Stomach (tissue), 9 donors: ENCODE data around the gene DENND5A. TPM values are rescaled to one million over a fixed set of nuclear protein-coding genes. Genes with fewer than 3 reads are reported as not detected.
A peak's percentile ranks its signal among the peaks of the same experiment; 100 is the strongest.

Experiments
- DNase-seq, 2 donors: peaks; one replicate each; pipeline versions ENCODE4 v3.0.0 to v3.0.0-alpha.2; 2013 to 2019
- H3K27ac ChIP-seq, 5 donors: fragments of 200-600 bp in 4 of 5; sonication (generic) in 4 of 5; one replicate each; pipeline ENCODE4 v1.5.1; 2013 to 2019; ENCODE audit warnings: mild to moderate bottlenecking in 1 of 5, moderate library complexity in 1 of 5
- H3K27me3 ChIP-seq, 3 donors: fragments of 200-600 bp; sonication (generic); one replicate each; pipeline ENCODE4 v1.5.1; 2017 to 2019; ENCODE audit warnings: mixed run types in 1 of 3
- H3K36me3 ChIP-seq, 4 donors: fragments of 200-600 bp; sonication (generic); 1 replicate in 3 of 4; 2 replicates in 1 of 4; pipeline ENCODE4 v1.5.1; 2016 to 2019
- H3K4me1 ChIP-seq, 4 donors: fragments of 200-600 bp; sonication (generic); one replicate each; pipeline ENCODE4 v1.5.1; 2016 to 2019
- H3K4me3 ChIP-seq, 4 donors: fragments of 200-600 bp; sonication (generic) in 3 of 4; one replicate each; pipeline ENCODE4 v1.5.1; 2016 to 2019; ENCODE audit warnings: mild to moderate bottlenecking in 1 of 4
- H3K9me3 ChIP-seq, 4 donors: fragments of 200-600 bp; sonication (generic); one replicate each; pipeline ENCODE4 v1.5.1; 2016 to 2019
- EP300 ChIP-seq: sonication (generic); formaldehyde crosslinking; IDR thresholded peaks from one replicate; pipeline ENCODE4 v1.6.1; 2017; ENCODE audit warnings: antibody characterized with exemption
- POLR2A ChIP-seq, 4 donors: fragments of 450-650 bp; IDR thresholded peaks; one replicate each; pipeline ENCODE4 v1.6.1; 2016; ENCODE audit warnings: antibody characterized with exemption in 4 of 4, control low read depth in 2 of 4, mild to moderate bottlenecking in 1 of 4, moderate library complexity in 1 of 4
- POLR2AphosphoS5 ChIP-seq, 3 donors: sonication (generic); formaldehyde crosslinking; IDR thresholded peaks; one replicate each; pipeline ENCODE4 v1.6.1; 2016; ENCODE audit warnings: antibody characterized with exemption in 3 of 3
- WGBS, 5 donors: extraction: QIAGEN DNeasy Blood & Tissue Kit in 3 of 5; methylation state at CpG; one replicate each; pipeline versions ENCODE4 v1.1.5 to v1.1.7; 2013 to 2018; 5-methylcytosine and 5-hydroxymethylcytosine counted together
- intact Hi-C: fragments of 100-400 bp; cut with DNase I; formaldehyde crosslinking; loops from one replicate; pipeline ENCODE4 v1.15.1; 2023; ENCODE audit warnings: low total_unique reads
- polyA plus RNA-seq, 3 donors: library from polyadenylated mRNA; stranded (reverse); fragments of 200-250 nt; gene quantifications; one replicate each; pipeline ENCODE4 v1.2.3, GENCODE V29; 2013
- total RNA-seq, 5 donors: library from RNA; depleted of rRNA; stranded (reverse); fragments of >200 nt; gene quantifications; one replicate each; pipeline versions ENCODE4 v1.1.0 to v1.2.3, GENCODE V29; 2014 to 2016
- TF ChIP-seq, protein P1 (sequence below), 7 experiments: fragments of 450-650 bp in 4 of 7; fragments of 200-600 bp in 3 of 7; sonication (generic) in 3 of 7; IDR thresholded peaks; one replicate each; pipeline ENCODE4 v1.5.1; 2016 to 2019; ENCODE audit warnings: antibody characterized with exemption in 7 of 7, control low read depth in 2 of 7, mild to moderate bottlenecking in 1 of 7
- donor health status: healthy with polysubstance abuse.
- donor health status: Bipolar disorder and iron deficiency.
- donor health status: healthy.

DENND5A gene
- total and polyA plus RNA-seq, 8 donors: 14.8 to 152 (median 42.3) TPM

GRCh38 chr11:9155930-9156329 lies 109.2 kb downstream of the DENND5A start:
- peaks cover 0 to 11% (median 0%) of the 10 kb centered on the region in 4 donors for H3K4me1 ChIP-seq
- H3K9me3 ChIP-seq: no peaks in the 10 kb centered on the region
- H3K27me3 ChIP-seq: no peaks in the 10 kb centered on the region
- 93 to 98% (median 94%) methylated on average over 4 of the region's 4 CpGs for WGBS, 5 donors
- no peak for DNase-seq
- H3K27ac ChIP-seq: no peak overlapping the region
- H3K4me3 ChIP-seq: no peak overlapping the region
- intact Hi-C loops: no loop called here
- TF ChIP-seq, protein P1, sequence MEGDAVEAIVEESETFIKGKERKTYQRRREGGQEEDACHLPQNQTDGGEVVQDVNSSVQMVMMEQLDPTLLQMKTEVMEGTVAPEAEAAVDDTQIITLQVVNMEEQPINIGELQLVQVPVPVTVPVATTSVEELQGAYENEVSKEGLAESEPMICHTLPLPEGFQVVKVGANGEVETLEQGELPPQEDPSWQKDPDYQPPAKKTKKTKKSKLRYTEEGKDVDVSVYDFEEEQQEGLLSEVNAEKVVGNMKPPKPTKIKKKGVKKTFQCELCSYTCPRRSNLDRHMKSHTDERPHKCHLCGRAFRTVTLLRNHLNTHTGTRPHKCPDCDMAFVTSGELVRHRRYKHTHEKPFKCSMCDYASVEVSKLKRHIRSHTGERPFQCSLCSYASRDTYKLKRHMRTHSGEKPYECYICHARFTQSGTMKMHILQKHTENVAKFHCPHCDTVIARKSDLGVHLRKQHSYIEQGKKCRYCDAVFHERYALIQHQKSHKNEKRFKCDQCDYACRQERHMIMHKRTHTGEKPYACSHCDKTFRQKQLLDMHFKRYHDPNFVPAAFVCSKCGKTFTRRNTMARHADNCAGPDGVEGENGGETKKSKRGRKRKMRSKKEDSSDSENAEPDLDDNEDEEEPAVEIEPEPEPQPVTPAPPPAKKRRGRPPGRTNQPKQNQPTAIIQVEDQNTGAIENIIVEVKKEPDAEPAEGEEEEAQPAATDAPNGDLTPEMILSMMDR (IDR thresholded peaks at IDR 0.05): no peak
- TF ChIP-seq POLR2AphosphoS5 (IDR thresholded peaks at IDR 0.05): no peak
- TF ChIP-seq POLR2A (IDR thresholded peaks at IDR 0.05): no peak
- no peak for TF ChIP-seq EP300
- peaks cover 4 to 69% (median 62%) of the 10 kb centered on the region in 4 donors for H3K36me3 ChIP-seq

GRCh38 chr11:9153651-9154050 lies 111.5 kb downstream of the DENND5A start:
- H3K9me3 ChIP-seq: no peaks in the 10 kb centered on the region
- 38 to 56% (median 44%) methylated on average over 2 of the region's 2 CpGs for WGBS, 5 donors
- peak in 1 of 2 donors; percentile 26 for DNase-seq
- H3K4me3 ChIP-seq: no peak overlapping the region
- TF ChIP-seq POLR2A (IDR thresholded peaks at IDR 0.05) (no peak), POLR2AphosphoS5 (IDR thresholded peaks at IDR 0.05) (no peak)
- TF ChIP-seq, protein P1 (IDR thresholded peaks at IDR 0.05): no peak
- intact Hi-C loops: no loop called here
- H3K27me3 ChIP-seq: no peaks in the 10 kb centered on the region
- peaks cover 9 to 73% (median 67%) of the 10 kb centered on the region in 4 donors for H3K36me3 ChIP-seq
- no peak overlapping the region for H3K27ac ChIP-seq
- no peaks in the 10 kb centered on the region for H3K4me1 ChIP-seq

- intact Hi-C loops: no loop called here
- no peak for DNase-seq
- TF ChIP-seq, protein P1 (IDR thresholded peaks at IDR 0.05): no peak
- no peak for TF ChIP-seq POLR2AphosphoS5 (IDR thresholded peaks at IDR 0.05)
- no peak for TF ChIP-seq POLR2A (IDR thresholded peaks at IDR 0.05)
- TF ChIP-seq EP300: no peak
- 66 to 79% (median 68%) methylated on average over 2 of the region's 2 CpGs for WGBS, 5 donors
- no peak overlapping the region for H3K4me3 ChIP-seq
- H3K27me3 ChIP-seq: no peaks in the 10 kb centered on the region
- no peaks in the 10 kb centered on the region for H3K4me1 ChIP-seq
- no peaks in the 10 kb centered on the region for H3K9me3 ChIP-seq
- H3K27ac ChIP-seq: no peak overlapping the region
- peaks cover 20 to 83% (median 74%) of the 10 kb centered on the region in 4 donors for H3K36me3 ChIP-seq
Measured at GRCh38 chr11:9151631-9152030, 113.5 kb downstream of the DENND5A start.

- Histone ChIP-seq H3K9me3 (no peaks in the 10 kb centered on the region), H3K27me3 (no peaks in the 10 kb centered on the region), H3K4me3 (no peak overlapping the region), H3K36me3 (peaks cover 27 to 83% (median 74%) of the 10 kb centered on the region in 4 donors), H3K27ac (no peak overlapping the region), H3K4me1 (no peaks in the 10 kb centered on the region)
- TF ChIP-seq EP300: no peak
- no peak for TF ChIP-seq POLR2A (IDR thresholded peaks at IDR 0.05)
- no peak for TF ChIP-seq POLR2AphosphoS5 (IDR thresholded peaks at IDR 0.05)
- TF ChIP-seq, protein P1 (IDR thresholded peaks at IDR 0.05): no peak
- DNase-seq: no peak
- WGBS, 5 donors: 81 to 92% (median 88%) methylated on average over 1 of the region's 1 CpG
- intact Hi-C loops: no loop called here
Measured at GRCh38 chr11:9150926-9151325, 114.2 kb downstream of the DENND5A start.
